Measurements from ENCODE around the gene RRP1.

The RRP1 gene

GRCh38 chr21:43777953-43778352 is 11.4 kb upstream of the RRP1 start:
- TF ChIP-seq CTCF (IDR thresholded peaks at IDR 0.05; ENCODE audit: insufficient read depth, low read depth, low read length, missing control alignments), result no peak
- DNase-seq (ENCODE audit: low read depth), result no peak
- H3K4me3 ChIP-seq (ENCODE audit: low read depth, low read length), result no peak overlapping the region

- no peak for TF ChIP-seq CTCF (IDR thresholded peaks at IDR 0.05; ENCODE audit: insufficient read depth, low read depth, low read length, missing control alignments)
These were observed 10.7 kb upstream of the RRP1 start for GRCh38 chr21:43778469-43779335.

GRCh38 chr21:43779660-43780059 is 9.7 kb upstream of the RRP1 start:
- DNase-seq (ENCODE audit: low read depth), result peak; percentile 70
- no peak overlapping the region for H3K4me3 ChIP-seq (ENCODE audit: low read depth, low read length)
- TF ChIP-seq CTCF (IDR thresholded peaks at IDR 0.05; ENCODE audit: insufficient read depth, low read depth, low read length, missing control alignments), result no peak

More at GRCh38 chr21:43778469-43779335, 10.7 kb upstream of the RRP1 start:
- no peak overlapping the region for H3K4me3 ChIP-seq (ENCODE audit: low read depth, low read length)
- no peak for DNase-seq (ENCODE audit: low read depth)

GRCh38 chr21:43781846-43782245 is 7.5 kb upstream of the RRP1 start:
- DNase-seq (ENCODE audit: low read depth), result no peak
- no peak for TF ChIP-seq CTCF (IDR thresholded peaks at IDR 0.05; ENCODE audit: insufficient read depth, low read depth, low read length, missing control alignments)
- no peak overlapping the region for H3K4me3 ChIP-seq (ENCODE audit: low read depth, low read length)

- DNase-seq (ENCODE audit: low read depth), result no peak
- no peak for TF ChIP-seq CTCF (IDR thresholded peaks at IDR 0.05; ENCODE audit: insufficient read depth, low read depth, low read length, missing control alignments)
- no peak overlapping the region for H3K4me3 ChIP-seq (ENCODE audit: low read depth, low read length)
These were observed 6.8 kb upstream of the RRP1 start for GRCh38 chr21:43782431-43783097.

GRCh38 chr21:43783098-43783700 is 6.2 kb upstream of the RRP1 start:
- TF ChIP-seq CTCF (IDR thresholded peaks at IDR 0.05; ENCODE audit: insufficient read depth, low read depth, low read length, missing control alignments), result no peak
- DNase-seq (ENCODE audit: low read depth), result no peak
- H3K4me3 ChIP-seq (ENCODE audit: low read depth, low read length), result no peak overlapping the region

All from GM12865 (cell line).